Measurements from ENCODE around the gene TXNDC12.

The TXNDC12 gene

DNA sequence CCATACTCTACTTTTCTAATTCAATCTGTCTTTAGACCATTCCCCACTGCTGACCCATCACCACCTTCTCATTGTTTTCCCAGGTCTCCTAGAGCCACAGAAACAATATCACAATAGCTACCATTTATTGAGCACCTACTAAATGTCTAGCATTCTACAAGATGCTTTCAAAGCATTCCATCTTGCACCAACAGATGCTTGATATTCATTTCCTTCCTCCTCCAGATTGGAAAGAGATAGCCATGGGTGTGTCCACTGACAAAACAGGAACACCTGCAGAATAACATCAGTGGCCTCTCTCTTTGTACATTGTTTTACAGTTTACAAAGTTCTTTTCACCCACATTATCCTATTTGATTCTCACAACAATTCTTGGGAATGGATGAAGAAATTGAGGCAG lies 66.7 kb downstream of the TXNDC12 start:
- no peak for DNase-seq (ENCODE audit: low spot score)
- TF ChIP-seq, protein P1, sequence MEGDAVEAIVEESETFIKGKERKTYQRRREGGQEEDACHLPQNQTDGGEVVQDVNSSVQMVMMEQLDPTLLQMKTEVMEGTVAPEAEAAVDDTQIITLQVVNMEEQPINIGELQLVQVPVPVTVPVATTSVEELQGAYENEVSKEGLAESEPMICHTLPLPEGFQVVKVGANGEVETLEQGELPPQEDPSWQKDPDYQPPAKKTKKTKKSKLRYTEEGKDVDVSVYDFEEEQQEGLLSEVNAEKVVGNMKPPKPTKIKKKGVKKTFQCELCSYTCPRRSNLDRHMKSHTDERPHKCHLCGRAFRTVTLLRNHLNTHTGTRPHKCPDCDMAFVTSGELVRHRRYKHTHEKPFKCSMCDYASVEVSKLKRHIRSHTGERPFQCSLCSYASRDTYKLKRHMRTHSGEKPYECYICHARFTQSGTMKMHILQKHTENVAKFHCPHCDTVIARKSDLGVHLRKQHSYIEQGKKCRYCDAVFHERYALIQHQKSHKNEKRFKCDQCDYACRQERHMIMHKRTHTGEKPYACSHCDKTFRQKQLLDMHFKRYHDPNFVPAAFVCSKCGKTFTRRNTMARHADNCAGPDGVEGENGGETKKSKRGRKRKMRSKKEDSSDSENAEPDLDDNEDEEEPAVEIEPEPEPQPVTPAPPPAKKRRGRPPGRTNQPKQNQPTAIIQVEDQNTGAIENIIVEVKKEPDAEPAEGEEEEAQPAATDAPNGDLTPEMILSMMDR (IDR thresholded peaks at IDR 0.05; ENCODE audit: extremely low read depth, missing control alignments) = no peak

- TF ChIP-seq, protein P1 (IDR thresholded peaks at IDR 0.05; ENCODE audit: extremely low read depth, missing control alignments) = no peak
- no peak for DNase-seq (ENCODE audit: low spot score)
Measured at GRCh38 chr1:51986718-51987117, 68.3 kb downstream of the TXNDC12 start.

DNA sequence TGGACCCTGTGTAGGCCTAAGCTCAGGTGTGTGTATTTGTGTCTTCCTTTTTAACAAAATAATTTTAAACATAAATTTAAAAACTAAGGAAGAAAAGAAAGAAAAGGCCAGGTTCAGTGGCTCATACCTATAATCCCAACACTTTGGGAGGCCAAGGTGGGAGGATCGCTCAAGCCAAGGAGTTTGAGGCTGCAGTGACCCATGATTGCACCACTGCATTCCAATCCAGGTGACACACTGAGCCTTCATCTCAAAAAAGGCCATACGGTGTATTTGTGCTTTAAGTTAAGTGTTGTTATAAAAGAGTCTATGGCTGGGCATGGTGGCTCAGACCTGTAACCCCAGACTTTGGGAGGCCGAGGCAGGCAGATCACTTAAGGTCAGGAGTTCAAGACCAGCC lies 72.8 kb downstream of the TXNDC12 start:
- TF ChIP-seq, protein P1 (IDR thresholded peaks at IDR 0.05; ENCODE audit: extremely low read depth, missing control alignments) = no peak
- DNase-seq (ENCODE audit: low spot score) = no peak

DNA sequence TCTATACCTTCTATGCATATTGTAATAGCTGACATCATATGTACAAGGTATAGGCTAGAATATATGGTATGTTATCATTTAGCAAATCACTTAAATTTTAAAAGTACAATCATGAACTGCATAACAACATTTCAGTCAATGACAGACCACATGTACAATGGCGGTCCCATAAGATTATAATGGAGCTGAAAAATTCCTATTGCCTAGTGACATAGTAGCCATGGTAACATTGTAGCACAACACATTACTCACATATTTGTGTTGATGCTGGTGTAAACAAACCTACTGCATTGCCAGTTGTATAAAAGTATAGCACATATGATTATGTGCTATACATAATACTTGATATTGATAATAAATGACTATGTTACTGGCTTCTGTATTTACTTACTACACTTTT lies 73.4 kb downstream of the TXNDC12 start:
- DNase-seq (ENCODE audit: low spot score) = no peak

GRCh38 chr1:51978099-51978498 lies 76.9 kb downstream of the TXNDC12 start:
- TF ChIP-seq, protein P1 (IDR thresholded peaks at IDR 0.05; ENCODE audit: extremely low read depth, missing control alignments) = no peak
- no peak for DNase-seq (ENCODE audit: low spot score)

More for the DNA sequence above, 73.4 kb downstream of the TXNDC12 start:
- TF ChIP-seq, protein P1 (IDR thresholded peaks at IDR 0.05; ENCODE audit: extremely low read depth, missing control alignments) = no peak

DNA sequence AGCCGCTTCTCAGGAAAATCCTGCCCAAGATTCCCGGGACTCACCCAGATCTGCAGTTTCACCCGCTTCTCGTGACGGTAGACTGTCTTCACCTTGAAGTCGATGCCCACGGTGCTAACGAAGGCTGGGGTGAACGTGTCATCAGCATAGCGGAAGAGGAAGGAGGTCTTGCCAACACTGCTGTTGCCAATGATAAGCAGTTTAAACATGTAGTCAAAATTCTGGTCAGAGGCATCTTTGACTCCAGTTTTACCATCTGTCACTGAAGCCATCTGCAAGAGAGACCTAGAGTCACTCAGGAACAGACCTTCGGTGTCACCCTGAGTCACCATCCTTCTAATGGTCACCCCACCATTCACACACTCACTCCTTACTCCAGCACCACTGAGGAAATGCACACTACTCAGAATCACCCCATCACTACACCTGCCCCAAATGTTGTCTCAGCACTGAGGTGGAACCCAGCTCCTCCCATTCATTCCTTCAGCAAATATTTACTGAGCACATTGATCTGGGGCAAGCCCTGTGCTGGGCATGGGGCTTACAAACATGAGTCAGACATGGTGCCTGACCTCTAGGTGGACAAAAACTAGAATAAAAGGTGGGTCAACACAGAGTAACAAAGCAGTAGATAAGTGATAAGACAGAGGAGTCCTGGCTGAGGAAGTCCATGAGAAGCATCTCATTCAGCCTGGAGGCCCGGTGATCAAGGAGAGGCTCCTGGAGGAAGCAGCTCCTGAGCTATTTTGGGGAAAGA lies 78.0 kb downstream of the TXNDC12 start:
- TF ChIP-seq, protein P1 (IDR thresholded peaks at IDR 0.05; ENCODE audit: extremely low read depth, missing control alignments) = no peak
- DNase-seq (ENCODE audit: low spot score) = no peak

DNA sequence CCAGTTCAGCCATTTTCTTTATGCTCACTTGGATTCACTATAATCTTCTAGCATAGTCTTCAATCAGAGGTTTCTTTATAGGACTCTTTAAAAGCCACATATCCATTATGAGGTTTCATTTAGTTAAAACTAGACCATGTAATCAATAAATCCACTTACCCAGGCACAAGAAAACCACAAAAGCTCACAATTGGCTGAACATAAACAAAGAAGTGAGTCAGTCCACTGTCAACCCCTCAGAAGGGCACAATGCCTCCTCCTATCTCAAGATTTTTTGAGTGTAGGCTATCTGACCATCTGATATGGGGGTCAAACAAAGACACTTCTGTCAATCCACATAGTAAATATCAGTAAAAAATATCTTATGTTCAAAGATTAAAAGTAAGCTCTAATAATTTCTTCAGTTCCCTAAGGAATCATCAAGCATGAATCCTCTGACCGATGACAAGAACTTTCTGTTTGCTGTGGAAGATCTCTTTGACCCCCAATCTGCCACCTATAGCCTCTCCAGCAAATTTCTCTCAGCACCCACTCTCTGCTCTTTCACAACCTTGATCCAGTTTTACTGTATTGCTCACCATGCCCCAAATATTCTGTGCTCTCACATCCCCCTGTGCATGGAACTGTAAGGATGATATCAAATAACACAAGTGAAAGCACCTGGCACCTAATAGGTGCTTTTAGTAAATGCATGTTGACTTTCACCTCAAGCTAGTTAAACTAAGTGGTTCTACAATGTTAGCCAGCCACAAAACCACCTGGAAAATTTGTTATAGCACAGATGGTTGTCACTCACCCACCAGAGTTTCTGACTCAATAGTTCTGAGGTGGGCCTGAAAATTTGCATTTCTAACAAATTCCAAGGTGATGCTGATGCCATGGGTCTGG lies 81.2 kb downstream of the TXNDC12 start:
- TF ChIP-seq, protein P1 (IDR thresholded peaks at IDR 0.05; ENCODE audit: extremely low read depth, missing control alignments) = no peak
- no peak for DNase-seq (ENCODE audit: low spot score)
